Endothelial cell of coronary artery (primary cell): ENCODE data around the gene BAZ1B. TPM values are rescaled to one million over a fixed set of nuclear protein-coding genes. Genes with fewer than 3 reads are reported as not detected.

Experiments used
- total RNA-seq: library from RNA; depleted of rRNA; stranded (reverse); fragments of >200 nt; gene quantifications from 2 replicates; pipeline ENCODE4 v1.2.3, GENCODE V29; 2014

Gene BAZ1B, protein sequence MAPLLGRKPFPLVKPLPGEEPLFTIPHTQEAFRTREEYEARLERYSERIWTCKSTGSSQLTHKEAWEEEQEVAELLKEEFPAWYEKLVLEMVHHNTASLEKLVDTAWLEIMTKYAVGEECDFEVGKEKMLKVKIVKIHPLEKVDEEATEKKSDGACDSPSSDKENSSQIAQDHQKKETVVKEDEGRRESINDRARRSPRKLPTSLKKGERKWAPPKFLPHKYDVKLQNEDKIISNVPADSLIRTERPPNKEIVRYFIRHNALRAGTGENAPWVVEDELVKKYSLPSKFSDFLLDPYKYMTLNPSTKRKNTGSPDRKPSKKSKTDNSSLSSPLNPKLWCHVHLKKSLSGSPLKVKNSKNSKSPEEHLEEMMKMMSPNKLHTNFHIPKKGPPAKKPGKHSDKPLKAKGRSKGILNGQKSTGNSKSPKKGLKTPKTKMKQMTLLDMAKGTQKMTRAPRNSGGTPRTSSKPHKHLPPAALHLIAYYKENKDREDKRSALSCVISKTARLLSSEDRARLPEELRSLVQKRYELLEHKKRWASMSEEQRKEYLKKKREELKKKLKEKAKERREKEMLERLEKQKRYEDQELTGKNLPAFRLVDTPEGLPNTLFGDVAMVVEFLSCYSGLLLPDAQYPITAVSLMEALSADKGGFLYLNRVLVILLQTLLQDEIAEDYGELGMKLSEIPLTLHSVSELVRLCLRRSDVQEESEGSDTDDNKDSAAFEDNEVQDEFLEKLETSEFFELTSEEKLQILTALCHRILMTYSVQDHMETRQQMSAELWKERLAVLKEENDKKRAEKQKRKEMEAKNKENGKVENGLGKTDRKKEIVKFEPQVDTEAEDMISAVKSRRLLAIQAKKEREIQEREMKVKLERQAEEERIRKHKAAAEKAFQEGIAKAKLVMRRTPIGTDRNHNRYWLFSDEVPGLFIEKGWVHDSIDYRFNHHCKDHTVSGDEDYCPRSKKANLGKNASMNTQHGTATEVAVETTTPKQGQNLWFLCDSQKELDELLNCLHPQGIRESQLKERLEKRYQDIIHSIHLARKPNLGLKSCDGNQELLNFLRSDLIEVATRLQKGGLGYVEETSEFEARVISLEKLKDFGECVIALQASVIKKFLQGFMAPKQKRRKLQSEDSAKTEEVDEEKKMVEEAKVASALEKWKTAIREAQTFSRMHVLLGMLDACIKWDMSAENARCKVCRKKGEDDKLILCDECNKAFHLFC (N-terminal part only)
- 47.0 and 51.6 TPM in 2 replicates for total RNA-seq

DNA sequence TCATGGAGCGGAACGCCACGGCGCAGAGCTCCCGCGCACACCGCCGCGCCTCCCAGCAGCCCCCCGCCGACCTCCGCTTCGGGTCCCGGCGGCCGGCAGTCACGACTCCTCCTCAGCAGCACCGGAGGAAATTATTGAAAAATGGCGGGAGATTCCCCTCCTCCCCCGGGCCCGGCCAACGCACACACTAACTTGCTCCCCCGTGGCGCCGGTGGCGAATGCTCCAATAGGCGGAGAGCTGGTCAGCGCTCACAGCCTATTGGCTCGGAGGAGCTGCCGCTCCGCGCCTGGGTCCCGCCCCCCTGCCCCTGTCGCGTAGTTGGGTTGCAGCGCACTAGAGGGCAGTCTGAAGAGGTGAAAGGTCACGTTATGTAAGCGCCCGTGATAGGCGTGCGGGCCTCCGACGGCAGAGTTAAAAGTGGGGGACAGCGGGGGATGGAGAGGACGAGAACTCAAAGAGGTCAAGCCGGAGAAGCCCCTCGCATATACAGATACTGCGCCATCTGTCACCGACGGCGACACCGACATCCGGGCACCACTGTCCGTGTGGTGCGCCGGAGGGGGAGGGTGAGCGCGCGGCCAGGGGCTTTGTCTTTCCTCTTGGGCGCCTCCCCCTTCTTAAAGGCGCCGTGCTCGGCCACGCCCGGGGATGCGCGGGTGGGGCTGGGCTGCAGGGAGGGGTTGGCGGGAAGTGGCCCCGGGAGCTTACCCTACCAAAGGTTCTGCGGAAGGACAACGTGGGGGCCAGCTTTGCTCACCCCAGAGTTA, at the start of gene BAZ1B:
Gene BAZ1B (minus strand): TSS at position 189 of the 768 bp plus-strand sequence. CDS start 360 bp downstream, outside the sequence.

DNA sequence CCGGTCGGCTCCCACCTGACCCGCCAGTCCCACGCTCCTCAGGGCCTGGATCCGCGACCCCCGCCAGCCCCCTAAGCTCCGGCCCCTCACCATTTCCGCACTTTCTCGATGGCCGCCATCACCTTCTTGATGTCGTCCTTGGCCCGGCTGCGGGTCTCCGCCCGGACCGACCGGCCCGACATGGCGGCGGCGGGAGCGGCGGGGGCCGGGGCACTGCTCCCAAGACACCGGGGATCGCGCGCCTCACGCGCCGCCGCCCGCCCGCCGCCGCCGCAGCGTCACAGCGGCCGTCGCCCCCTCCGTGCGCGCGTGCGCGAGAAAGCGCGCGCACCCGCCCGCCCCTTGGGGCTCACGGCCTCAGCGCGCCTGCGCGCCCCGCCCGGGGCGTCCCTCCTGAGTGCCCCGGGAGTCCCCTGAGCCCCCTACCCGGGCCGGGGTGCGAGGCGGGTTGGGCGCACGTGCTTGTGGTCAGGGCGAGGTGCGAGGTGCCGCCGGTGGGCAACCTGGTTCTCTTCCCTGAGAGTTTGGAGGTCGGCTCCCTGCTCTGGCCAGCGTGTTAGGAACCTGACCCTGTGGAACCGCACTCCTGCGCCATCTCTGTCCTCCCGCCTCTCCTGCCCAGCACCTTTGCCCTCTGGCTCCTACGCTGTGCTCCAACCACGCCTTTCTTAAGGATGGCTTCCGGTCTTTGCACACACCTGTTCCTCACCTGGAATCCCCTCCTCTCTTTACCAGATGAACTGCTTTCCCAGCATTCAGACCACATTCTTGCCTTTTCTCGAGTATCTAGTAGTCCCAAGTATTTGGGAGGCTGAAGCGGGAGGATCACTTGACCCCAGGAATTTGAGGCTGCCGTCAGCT, 35.5 kb upstream of the BAZ1B start, which contains the start of gene BCL7B:
Gene BCL7B (minus strand): TSS at position 294 of the 861 bp plus-strand sequence. CDS start 112 bp downstream, at position 182.

Other genes starting within 250 kb of the BAZ1B start
- gene NSUN5, start 213.5 kb downstream of the BAZ1B start, total RNA-seq, result 6.0 and 7.8 TPM in 2 replicates
- not detected in 2 replicates for gene TRIM50, start 194.2 kb downstream of the BAZ1B start, total RNA-seq
- gene FKBP6, start 194.1 kb downstream of the BAZ1B start, total RNA-seq, result not detected in 2 replicates
- gene FZD9, start 88.5 kb downstream of the BAZ1B start, total RNA-seq, result 0.27 and 0.94 TPM in 2 replicates
- 18.8 and 19.2 TPM in 2 replicates for gene BCL7B, start 35.4 kb upstream of the BAZ1B start, total RNA-seq
- gene TBL2, start 56.3 kb upstream of the BAZ1B start, total RNA-seq, result 47.0 and 61.8 TPM in 2 replicates
- gene MLXIPL, start 102.2 kb upstream of the BAZ1B start, total RNA-seq, result not detected in 2 replicates
- gene VPS37D, start 145.5 kb upstream of the BAZ1B start, total RNA-seq, result 2.4 and 4.0 TPM in 2 replicates
- gene DNAJC30, start 161.2 kb upstream of the BAZ1B start, total RNA-seq, result 1.9 and 2.0 TPM in 2 replicates
- gene BUD23, start 161.3 kb upstream of the BAZ1B start, total RNA-seq, result 42.9 and 60.3 TPM in 2 replicates
- 18.9 and 21.2 TPM in 2 replicates for gene STX1A, start 197.4 kb upstream of the BAZ1B start, total RNA-seq
- gene ABHD11, start 216.5 kb upstream of the BAZ1B start, total RNA-seq, result 7.7 and 9.4 TPM in 2 replicates
- gene CLDN3, start 248.0 kb upstream of the BAZ1B start, total RNA-seq, result 0.09 TPM in 2 replicates